ENCODE results near the gene PCBP4. TPM values are rescaled to one million over a fixed set of nuclear protein-coding genes. Genes with fewer than 3 reads are reported as not detected.
"Not testable (repeated sequence)": the region's sequence is repeated elsewhere in the genome, so short reads cannot be mapped to it uniquely, and the experiment has no call there.

Gene PCBP4
- total RNA-seq, 2 experiments from 2014 or later, result 31.0 to 34.2 TPM

DNA sequence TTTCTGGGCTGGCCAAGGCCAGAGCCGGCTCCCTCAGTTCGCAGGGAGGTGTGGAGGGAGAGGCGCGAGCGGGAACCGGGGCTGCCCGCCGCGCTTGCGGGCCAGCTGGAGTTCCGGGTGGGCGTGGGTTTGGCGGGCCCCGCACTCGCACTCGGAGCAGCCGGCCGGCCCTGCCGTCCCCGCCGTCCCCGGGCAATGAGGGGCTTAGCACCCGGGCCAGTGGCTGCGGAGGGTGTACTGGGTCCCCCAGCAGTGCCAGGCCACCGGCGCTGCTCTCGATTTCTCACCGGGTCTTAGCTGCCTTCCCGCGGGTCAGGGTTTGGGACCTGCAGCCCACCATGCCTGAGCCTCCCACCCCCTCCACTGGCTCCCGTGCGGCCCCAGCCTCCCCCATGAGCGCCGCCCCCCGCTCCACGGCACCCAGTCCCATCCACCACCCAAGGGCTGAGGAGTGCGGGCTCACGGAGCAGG is 23.3 kb upstream of the PCBP4 start:
- POLR2A ChIA-PET, result interaction anchor here (1.2 to 3.1 kb wide), 2 partner anchors 11 to 48 kb away, joined by 4 to 11 read pairs; partner anchors contain the start of genes PARP3 and RRP9
- not testable (repeated sequence) for H3K9me3 Mint-ChIP-seq, DNase-seq, H3K27ac Mint-ChIP-seq, H3K4me3 Mint-ChIP-seq, H3K27me3 Mint-ChIP-seq
- Mint-ChIP-seq H3K4me1 (peaks cover 37% of the 10 kb centered on the region), H3K36me3 (ENCODE audit: low read depth) (peaks cover 39% of the 10 kb centered on the region)
- CTCF ChIA-PET, result interaction anchor here (1.9 kb wide), 1 partner anchor 17 kb away, joined by 5 read pairs; the partner anchor contains the start of gene ABHD14B

DNA sequence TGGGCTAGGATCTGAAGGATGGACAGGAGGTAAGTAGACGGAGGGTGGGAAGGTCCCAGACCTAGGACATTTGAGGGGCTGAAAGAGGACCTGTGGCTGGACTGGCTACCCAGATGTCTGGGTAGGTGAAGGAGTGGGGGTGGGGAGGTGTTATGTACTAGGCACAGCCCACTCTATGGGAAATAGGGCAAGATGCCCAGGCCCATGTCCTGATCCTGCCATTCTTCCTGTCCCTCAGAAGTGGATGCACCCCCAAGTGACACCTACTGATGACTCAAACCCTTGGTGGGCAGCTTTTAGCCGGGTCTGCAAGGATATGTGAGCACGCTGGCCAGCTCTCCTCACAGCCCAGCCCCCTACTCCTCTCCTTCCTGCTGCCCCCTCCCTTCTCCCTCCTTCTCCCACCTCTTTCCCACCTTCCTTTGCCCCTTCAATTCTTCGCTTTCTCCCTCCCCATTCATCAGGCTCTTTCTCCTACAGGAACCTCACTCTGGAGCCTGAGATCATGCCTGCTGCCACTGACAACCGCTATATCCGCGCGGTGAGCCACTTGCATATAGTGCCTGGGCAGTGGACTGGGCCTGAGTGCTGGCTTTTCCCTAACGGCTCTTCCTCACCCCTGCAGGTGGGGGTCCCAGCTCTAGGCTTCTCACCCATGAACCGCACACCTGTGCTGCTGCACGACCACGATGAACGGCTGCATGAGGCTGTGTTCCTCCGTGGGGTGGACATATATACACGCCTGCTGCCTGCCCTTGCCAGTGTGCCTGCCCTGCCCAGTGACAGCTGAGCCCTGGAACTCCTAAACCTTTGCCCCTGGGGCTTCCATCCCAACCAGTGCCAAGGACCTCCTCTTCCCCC is 21.3 kb upstream of the PCBP4 start:
- DNase-seq, result no peak
- ChIA-PET CTCF (no interaction called here), POLR2A (no interaction called here)
- Mint-ChIP-seq H3K27me3 (no peaks in the 10 kb centered on the region), H3K4me1 (peaks cover 29% of the 10 kb centered on the region), H3K4me3 (no peak overlapping the region), H3K36me3 (ENCODE audit: low read depth) (peaks cover 19% of the 10 kb centered on the region), H3K9me3 (no peaks in the 10 kb centered on the region), H3K27ac (peak overlapping the region; percentile 24)

DNA sequence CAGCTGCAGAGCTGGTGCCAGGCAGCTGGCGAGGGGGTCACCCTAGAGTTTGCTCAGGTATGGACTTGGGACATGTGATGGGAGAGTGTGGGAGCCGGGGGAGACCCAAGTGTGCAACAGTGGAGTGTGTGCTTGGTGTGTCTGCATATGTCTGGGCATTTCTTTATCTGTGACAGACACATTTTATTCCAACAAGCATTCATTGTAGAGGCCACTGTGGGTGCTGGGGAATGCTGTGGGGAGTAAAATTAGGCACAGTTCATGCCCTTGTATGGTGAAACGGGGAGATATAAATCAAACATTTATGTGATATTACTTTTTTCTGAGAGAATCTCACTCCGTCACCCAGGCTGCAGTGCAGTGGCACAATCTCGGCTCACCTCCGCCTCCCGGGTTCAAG is 20.3 kb upstream of the PCBP4 start:
- Mint-ChIP-seq H3K4me3 (no peak overlapping the region), H3K9me3 (no peaks in the 10 kb centered on the region), H3K36me3 (ENCODE audit: low read depth) (peaks cover 15% of the 10 kb centered on the region), H3K27me3 (no peaks in the 10 kb centered on the region), H3K4me1 (peaks cover 28% of the 10 kb centered on the region), H3K27ac (no peak overlapping the region)
- no peak for DNase-seq
- ChIA-PET POLR2A (interaction anchor here (7.6 kb wide), 1 partner anchor 8 kb away, joined by 78 read pairs; the partner anchor contains the start of gene RPL29), CTCF (no interaction called here)

DNA sequence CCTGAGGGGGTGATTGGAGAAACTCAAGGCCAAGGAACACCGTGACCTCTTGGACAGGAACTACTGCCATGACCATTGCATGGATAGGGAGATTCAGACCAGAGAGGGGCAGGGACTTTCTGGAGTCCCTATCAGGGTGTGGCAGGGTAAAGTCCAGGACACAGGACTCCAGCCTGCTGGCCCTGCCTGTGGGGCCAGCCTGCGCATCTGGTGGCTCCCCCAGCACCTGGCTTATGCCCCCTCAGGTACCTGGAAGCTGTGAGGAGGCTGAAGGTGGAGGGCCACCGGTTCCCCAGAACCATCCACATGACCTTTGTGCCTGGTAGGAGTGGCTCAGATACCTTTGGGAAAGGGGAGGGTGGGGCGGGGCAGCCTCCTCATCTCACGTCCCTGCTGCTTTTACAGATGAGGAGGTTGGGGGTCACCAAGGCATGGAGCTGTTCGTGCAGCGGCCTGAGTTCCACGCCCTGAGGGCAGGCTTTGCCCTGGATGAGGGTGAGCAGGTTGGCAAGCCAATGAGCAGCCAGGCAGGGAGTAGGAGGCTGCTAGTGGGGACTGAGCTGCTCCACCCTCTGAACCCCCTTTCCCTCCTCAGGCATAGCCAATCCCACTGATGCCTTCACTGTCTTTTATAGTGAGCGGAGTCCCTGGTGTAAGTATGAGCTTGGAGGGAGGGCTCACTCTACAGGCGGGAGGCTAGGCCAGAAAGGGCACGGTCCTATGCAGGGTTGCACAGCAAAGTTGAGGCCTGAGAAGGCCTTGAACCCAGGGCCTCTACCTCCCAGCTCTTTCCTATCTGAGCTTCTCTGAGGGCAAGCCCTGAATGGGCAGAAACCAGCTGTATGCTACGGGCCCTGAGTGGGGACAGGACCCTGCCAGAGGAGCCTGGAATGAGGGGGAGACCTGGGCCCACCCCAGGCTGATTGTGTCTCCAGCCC is 19.0 kb upstream of the PCBP4 start:
- Mint-ChIP-seq H3K4me3 (no peak overlapping the region), H3K9me3 (no peaks in the 10 kb centered on the region), H3K27me3 (no peaks in the 10 kb centered on the region), H3K4me1 (peaks cover 29% of the 10 kb centered on the region), H3K27ac (no peak overlapping the region), H3K36me3 (ENCODE audit: low read depth) (peaks cover 11% of the 10 kb centered on the region)
- CTCF ChIA-PET, result no interaction called here
- no peak for DNase-seq
- POLR2A ChIA-PET, result interaction anchor here (7.6 kb wide), 1 partner anchor 9 kb away, joined by 78 read pairs; the partner anchor contains the start of gene RPL29

DNA sequence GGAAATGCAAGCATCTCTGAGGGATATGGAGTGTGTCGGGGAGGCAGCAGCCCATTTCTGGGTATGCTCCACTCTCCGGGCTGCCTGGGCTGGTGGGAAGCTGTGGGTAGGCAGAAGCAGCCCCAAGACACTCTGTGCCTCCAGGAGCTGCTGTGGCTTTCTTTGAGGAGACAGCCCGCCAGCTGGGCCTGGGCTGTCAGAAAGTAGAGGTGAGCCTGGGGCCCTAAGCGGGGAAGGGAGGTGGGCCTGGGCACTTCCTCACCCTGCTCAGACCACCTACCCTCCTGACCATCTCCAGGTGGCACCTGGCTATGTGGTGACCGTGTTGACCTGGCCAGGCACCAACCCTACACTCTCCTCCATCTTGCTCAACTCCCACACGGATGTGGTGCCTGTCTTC is 17.8 kb upstream of the PCBP4 start:
- POLR2A ChIA-PET, result interaction anchor here (2.7 to 7.6 kb wide), 4 partner anchors 7 to 43 kb away, joined by 15 to 78 read pairs (median 39); partner anchors contain the start of genes ABHD14A, ABHD14B, PARP3 and RPL29
- H3K9me3 Mint-ChIP-seq, result no peaks in the 10 kb centered on the region
- peaks cover 30% of the 10 kb centered on the region for H3K4me1 Mint-ChIP-seq
- H3K4me3 Mint-ChIP-seq, result no peak overlapping the region
- CTCF ChIA-PET, result interaction anchor here (1.0 to 4.5 kb wide), 4 partner anchors 11 to 138 kb away, joined by 3 to 43 read pairs (median 11); partner anchors contain the start of genes ABHD14A, ABHD14B, PARP3 and RRP9
- H3K27me3 Mint-ChIP-seq, result no peaks in the 10 kb centered on the region
- no peak for DNase-seq
- peaks cover 8% of the 10 kb centered on the region for H3K36me3 Mint-ChIP-seq (ENCODE audit: low read depth)
- peak overlapping the region; percentile 64 for H3K27ac Mint-ChIP-seq

DNA sequence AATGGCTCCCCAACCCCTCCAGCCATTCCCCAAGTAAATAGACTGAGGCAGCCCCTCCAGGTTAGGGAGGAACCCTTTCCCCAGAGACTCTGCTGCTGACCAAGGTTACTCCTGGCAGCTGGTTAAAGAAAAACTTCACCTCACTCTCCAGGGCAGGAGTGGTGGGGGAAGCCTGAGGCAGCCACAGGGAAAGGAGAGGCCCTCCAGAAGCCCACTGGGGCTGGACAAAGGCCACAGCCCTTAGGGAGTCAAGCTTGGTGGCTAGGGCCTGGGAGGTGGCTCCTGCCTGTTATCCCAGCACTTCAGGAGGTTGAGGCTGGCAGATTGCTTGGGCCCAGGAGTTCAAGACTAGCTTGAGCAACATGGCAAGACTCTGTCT is 17.0 kb upstream of the PCBP4 start:
- Mint-ChIP-seq H3K4me1 (peaks cover 30% of the 10 kb centered on the region), H3K4me3 (peak overlapping the region; percentile 44), H3K9me3 (no peaks in the 10 kb centered on the region), H3K36me3 (ENCODE audit: low read depth) (peaks cover 8% of the 10 kb centered on the region), H3K27me3 (no peaks in the 10 kb centered on the region), H3K27ac (peak overlapping the region; percentile 92)
- ChIA-PET CTCF (interaction anchor here (1.0 to 4.5 kb wide), 5 partner anchors 10 to 139 kb away, joined by 3 to 43 read pairs (median 5); partner anchors contain the start of genes ABHD14A, ABHD14B, PARP3 and RRP9), POLR2A (interaction anchor here (1.4 to 7.6 kb wide), 6 partner anchors 8 to 72 kb away, joined by 4 to 78 read pairs (median 26); partner anchors contain the start of genes ABHD14A, ABHD14B, DUSP7 and PARP3)
- DNase-seq, result no peak

DNA sequence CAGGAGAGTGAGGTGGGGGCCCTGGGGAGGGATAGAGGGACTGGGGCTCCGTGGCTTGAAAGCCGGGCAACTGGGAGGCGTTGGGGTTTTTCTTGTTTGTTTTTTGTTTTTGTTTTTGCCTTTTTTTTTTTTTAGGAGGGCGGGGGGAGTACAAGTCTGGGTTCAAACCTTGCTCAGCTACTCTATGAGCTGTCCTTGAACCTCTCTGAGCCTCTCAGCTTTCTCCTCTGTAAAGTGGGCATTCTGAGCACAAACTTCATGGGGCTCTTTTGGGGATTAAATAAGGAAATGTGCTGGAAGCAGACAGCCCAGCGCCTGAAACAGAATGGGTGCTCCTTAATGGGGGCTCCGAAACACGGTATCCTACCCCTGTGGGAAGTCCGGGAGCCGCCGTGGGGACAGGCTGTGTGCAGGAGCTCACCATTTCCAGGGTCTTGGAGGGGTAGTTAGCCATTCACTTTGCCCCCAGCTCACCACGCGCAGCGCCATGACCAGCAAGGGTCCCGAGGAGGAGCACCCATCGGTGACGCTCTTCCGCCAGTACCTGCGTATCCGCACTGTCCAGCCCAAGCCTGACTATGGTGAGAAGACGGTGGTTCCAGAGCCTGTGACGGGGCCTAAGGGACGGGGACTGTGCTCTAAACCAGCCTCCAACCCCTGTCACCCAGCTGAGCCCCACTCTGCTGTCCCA is 16.5 kb upstream of the PCBP4 start:
- POLR2A ChIA-PET, result interaction anchor here (1.0 to 7.6 kb wide), 11 partner anchors 9 to 296 kb away, joined by 3 to 78 read pairs (median 7); partner anchors contain the start of genes ABHD14A, ABHD14B, DUSP7 and PARP3
- no peak for DNase-seq
- Mint-ChIP-seq H3K4me1 (peaks cover 31% of the 10 kb centered on the region), H3K36me3 (ENCODE audit: low read depth) (peaks cover 8% of the 10 kb centered on the region), H3K9me3 (no peaks in the 10 kb centered on the region), H3K27ac (peak overlapping the region; percentile 92), H3K27me3 (no peaks in the 10 kb centered on the region), H3K4me3 (peak overlapping the region; percentile 97)
- CTCF ChIA-PET, result interaction anchor here (0.5 to 4.5 kb wide), 10 partner anchors 10 to 482 kb away, joined by 3 to 43 read pairs (median 4); partner anchors contain the start of genes ABHD14A, ABHD14B, PARP3 and RPL29

DNA sequence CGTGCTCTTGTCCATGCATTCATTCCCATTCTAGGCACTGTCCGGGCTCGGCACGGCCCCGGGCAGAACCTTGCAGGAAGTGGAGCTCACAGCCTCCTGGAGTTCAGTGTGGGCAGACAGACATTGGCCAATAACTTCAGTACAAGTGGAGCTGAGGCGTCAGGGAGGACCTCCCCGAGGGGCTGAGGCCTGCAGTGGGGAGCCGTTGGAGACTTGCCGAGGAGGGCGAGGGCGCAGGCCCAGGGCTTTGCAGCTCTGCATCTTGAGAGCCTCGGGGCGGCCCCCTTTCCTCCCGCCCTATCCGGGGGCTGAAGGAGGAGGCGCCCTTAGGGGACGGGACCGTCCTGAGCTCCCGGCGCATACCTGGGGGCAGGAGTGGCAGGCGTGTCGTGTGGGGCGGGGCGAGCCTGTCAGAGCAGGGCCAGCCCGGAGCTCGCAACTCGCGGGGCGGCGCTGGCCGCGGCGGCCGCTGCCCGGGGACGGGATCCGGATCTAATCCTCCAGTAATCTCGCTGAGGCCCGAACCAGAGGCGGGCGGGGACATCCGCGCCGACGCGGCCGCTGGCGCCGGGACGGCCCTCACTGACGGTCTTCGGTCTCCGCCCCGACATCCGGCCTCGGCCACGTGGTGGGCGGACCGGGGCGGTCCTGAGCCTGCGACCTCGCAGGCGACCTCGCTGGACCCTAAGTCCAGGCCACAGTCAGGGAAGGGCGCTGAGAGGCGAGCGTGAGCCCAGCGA is 15.8 kb upstream of the PCBP4 start, which contains the start of gene ACY1:
TSS of gene ACY1 (plus strand) at position 698 of the 740 bp plus-strand sequence. CDS start 530 bp downstream, outside the sequence.
- Mint-ChIP-seq H3K27ac (peak within 1 kb of the TSS; percentile 92), H3K27me3 (no peaks in the 10 kb centered on the region), H3K4me1 (peaks cover 31% of the 10 kb centered on the region), H3K36me3 (ENCODE audit: low read depth) (peaks cover 8% of the 10 kb centered on the region), H3K4me3 (peak within 1 kb of the TSS; percentile 97), H3K9me3 (no peaks in the 10 kb centered on the region)
- DNase-seq, result peak; percentile 79
- CTCF ChIA-PET, result interaction anchor here (0.9 to 4.5 kb wide), 12 partner anchors 8 to 481 kb away, joined by 3 to 43 read pairs (median 4); partner anchors contain the start of genes ABHD14A, ABHD14B, PARP3 and POC1A
- POLR2A ChIA-PET, result interaction anchor here (0.7 to 7.6 kb wide), 15 partner anchors 8 to 1375 kb away, joined by 3 to 78 read pairs (median 4); partner anchors contain the start of genes ABHD14A, ABHD14B, DUSP7 and PARP3

DNA sequence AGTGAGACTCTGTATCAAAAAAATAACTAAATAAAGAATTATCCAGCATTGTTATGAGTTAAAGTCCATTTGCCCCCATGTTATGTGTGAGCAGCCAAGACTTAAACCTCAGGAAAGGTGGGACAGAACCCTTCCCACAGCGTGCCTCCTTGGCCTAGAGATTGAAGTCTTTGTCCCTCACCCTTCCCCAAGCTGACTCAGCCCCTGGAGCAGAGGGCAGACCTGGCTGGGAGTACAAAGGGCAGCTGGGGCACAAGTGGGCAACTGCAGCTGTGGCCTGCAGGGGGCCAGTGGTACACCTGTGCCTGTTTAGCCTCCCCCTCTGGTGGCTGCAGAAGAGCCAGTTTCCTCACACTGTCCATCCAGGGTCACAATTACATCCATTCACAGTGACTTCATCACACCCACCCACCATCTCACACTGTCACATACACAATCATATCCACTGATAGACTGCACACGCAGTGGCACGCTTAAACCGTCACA is 15.1 kb upstream of the PCBP4 start:
- CTCF ChIA-PET, result interaction anchor here (0.9 to 4.5 kb wide), 16 partner anchors 9 to 481 kb away, joined by 3 to 43 read pairs (median 4); partner anchors contain the start of genes ABHD14A, ABHD14B, PARP3 and POC1A
- peak overlapping the region; percentile 97 for H3K4me3 Mint-ChIP-seq

DNA sequence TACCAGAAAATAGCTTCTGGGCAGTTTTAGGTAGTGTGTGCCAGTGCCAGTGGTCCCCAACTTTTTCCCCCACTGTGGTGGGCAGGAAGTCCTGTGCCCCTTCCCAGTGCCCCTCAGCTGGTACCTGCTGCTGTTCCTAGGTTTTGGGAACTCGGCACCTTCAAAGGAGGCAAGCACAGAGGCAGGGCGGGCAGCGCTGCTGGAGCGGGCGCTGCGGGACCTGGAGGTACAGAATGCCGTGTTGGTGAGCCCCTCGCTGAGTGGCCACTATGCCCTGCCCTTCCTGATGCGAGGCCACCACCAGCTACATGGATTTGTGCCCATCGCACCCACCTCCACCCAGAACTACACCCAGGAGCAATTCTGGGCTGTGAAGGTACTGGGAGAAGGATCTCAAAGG is 13.0 kb upstream of the PCBP4 start:
- ChIA-PET CTCF (no interaction called here), POLR2A (interaction anchor here (3.9 to 7.6 kb wide), 2 partner anchors 15 kb away, joined by 16 to 78 read pairs; partner anchors contain the start of gene RPL29)
- Mint-ChIP-seq H3K4me1 (peaks cover 51% of the 10 kb centered on the region), H3K36me3 (ENCODE audit: low read depth) (peaks cover 8% of the 10 kb centered on the region), H3K27ac (no peak overlapping the region), H3K4me3 (no peak overlapping the region), H3K9me3 (no peaks in the 10 kb centered on the region), H3K27me3 (no peaks in the 10 kb centered on the region)
- no peak for DNase-seq

More for the DNA sequence above, 15.1 kb upstream of the PCBP4 start:
- peaks cover 8% of the 10 kb centered on the region for H3K36me3 Mint-ChIP-seq (ENCODE audit: low read depth)
- DNase-seq, result peak; percentile 45
- POLR2A ChIA-PET, result interaction anchor here (0.7 to 7.6 kb wide), 14 partner anchors 8 to 1374 kb away, joined by 3 to 78 read pairs (median 5); partner anchors contain the start of genes ABHD14A, ABHD14B, DUSP7 and PARP3
- peak overlapping the region; percentile 89 for H3K27ac Mint-ChIP-seq
- H3K9me3 Mint-ChIP-seq, result no peaks in the 10 kb centered on the region
- peaks cover 37% of the 10 kb centered on the region for H3K4me1 Mint-ChIP-seq
- no peaks in the 10 kb centered on the region for H3K27me3 Mint-ChIP-seq

DNA sequence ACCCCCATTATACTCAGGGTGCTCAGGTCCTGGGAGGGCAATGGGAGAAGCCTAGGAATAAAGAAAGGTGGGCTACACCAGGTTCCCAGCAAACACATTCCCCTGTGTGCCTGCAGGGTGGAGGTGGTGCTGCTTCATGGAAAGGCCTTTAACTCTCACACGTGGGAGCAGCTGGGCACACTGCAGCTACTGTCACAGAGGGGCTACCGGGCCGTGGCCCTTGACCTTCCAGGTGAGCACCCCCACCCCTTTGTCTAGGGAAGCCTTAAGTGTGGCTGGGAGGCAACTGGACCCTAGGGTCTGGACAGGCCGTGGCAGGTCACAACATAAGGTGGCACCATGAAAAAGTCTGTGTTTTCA is 10.9 kb upstream of the PCBP4 start:
- Mint-ChIP-seq H3K4me3 (no peak overlapping the region), H3K36me3 (ENCODE audit: low read depth) (peaks cover 12% of the 10 kb centered on the region), H3K27ac (no peak overlapping the region), H3K4me1 (peaks cover 54% of the 10 kb centered on the region), H3K9me3 (no peaks in the 10 kb centered on the region), H3K27me3 (no peaks in the 10 kb centered on the region)
- ChIA-PET CTCF (no interaction called here), POLR2A (interaction anchor here (0.9 to 3.9 kb wide), 2 partner anchors 13 to 17 kb away, joined by 3 to 16 read pairs; partner anchors contain the start of gene RPL29)
- no peak for DNase-seq
